ENCODE measurements around the gene KLRG1. TPM values are rescaled to one million over a fixed set of nuclear protein-coding genes. Genes with fewer than 3 reads are reported as not detected.

The KLRG1 gene
- total RNA-seq, 2 donors from 2014 or later: 3.0 to 5.9 TPM

GRCh38 chr12:8993827-8994226 is 4.5 kb downstream of the KLRG1 start:
- Histone ChIP-seq H3K27ac (no peak overlapping the region), H3K9me3 (no peaks in the 10 kb centered on the region), H3K4me1 (ENCODE audit: control insufficient read depth in 1 of 2, low read depth in 2 of 2) (no peaks in the 10 kb centered on the region), H3K27me3 (replicated peaks; ENCODE audit: insufficient read depth) (no peaks in the 10 kb centered on the region), H3K4me3 (no peak overlapping the region), H3K36me3 (no peaks in the 10 kb centered on the region)
- no peak for TF ChIP-seq CTCF (IDR thresholded peaks at IDR 0.05)
- ATAC-seq (ENCODE audit: insufficient number of reproducible peaks, low FRiP score, low read depth) (no peak), DNase-seq (ENCODE audit: low spot score) (no peak)

- Histone ChIP-seq H3K4me1 (ENCODE audit: control insufficient read depth in 1 of 2, low read depth in 2 of 2) (no peaks in the 10 kb centered on the region), H3K36me3 (no peaks in the 10 kb centered on the region), H3K4me3 (no peak overlapping the region), H3K27ac (no peak overlapping the region), H3K9me3 (no peaks in the 10 kb centered on the region), H3K27me3 (replicated peaks; ENCODE audit: insufficient read depth) (no peaks in the 10 kb centered on the region)
- TF ChIP-seq CTCF (IDR thresholded peaks at IDR 0.05): no peak
- DNase-seq (ENCODE audit: low spot score): no peak
- no peak for ATAC-seq (ENCODE audit: insufficient number of reproducible peaks, low FRiP score, low read depth)
Measured at GRCh38 chr12:8995021-8995775, 5.9 kb downstream of the KLRG1 start.

- DNase-seq (ENCODE audit: low spot score) (no peak), ATAC-seq (ENCODE audit: insufficient number of reproducible peaks, low FRiP score, low read depth) (no peak)
- H3K4me3 ChIP-seq: no peak overlapping the region
- no peak overlapping the region for H3K27ac ChIP-seq
- H3K36me3 ChIP-seq: no peaks in the 10 kb centered on the region
- TF ChIP-seq CTCF (IDR thresholded peaks at IDR 0.05): no peak
- H3K9me3 ChIP-seq: no peaks in the 10 kb centered on the region
- H3K4me1 ChIP-seq (ENCODE audit: control insufficient read depth in 1 of 2, low read depth in 2 of 2): no peaks in the 10 kb centered on the region
- no peaks in the 10 kb centered on the region for H3K27me3 ChIP-seq (replicated peaks; ENCODE audit: insufficient read depth)
Measured at GRCh38 chr12:8996682-8997405, 7.5 kb downstream of the KLRG1 start.

GRCh38 chr12:9001233-9001632 is 11.9 kb downstream of the KLRG1 start:
- no peak overlapping the region for H3K4me3 ChIP-seq
- no peak for TF ChIP-seq CTCF (IDR thresholded peaks at IDR 0.05)
- no peaks in the 10 kb centered on the region for H3K27me3 ChIP-seq (replicated peaks; ENCODE audit: insufficient read depth)
- H3K27ac ChIP-seq: no peak overlapping the region
- H3K4me1 ChIP-seq (ENCODE audit: control insufficient read depth in 1 of 2, low read depth in 2 of 2): no peaks in the 10 kb centered on the region
- ATAC-seq (ENCODE audit: insufficient number of reproducible peaks, low FRiP score, low read depth) (no peak), DNase-seq (ENCODE audit: low spot score) (no peak)
- H3K36me3 ChIP-seq: no peaks in the 10 kb centered on the region
- no peaks in the 10 kb centered on the region for H3K9me3 ChIP-seq

- Histone ChIP-seq H3K27me3 (replicated peaks; ENCODE audit: insufficient read depth) (no peaks in the 10 kb centered on the region), H3K36me3 (no peaks in the 10 kb centered on the region), H3K4me3 (no peak overlapping the region), H3K27ac (no peak overlapping the region), H3K9me3 (no peaks in the 10 kb centered on the region), H3K4me1 (ENCODE audit: control insufficient read depth in 1 of 2, low read depth in 2 of 2) (no peaks in the 10 kb centered on the region)
- no peak for ATAC-seq (ENCODE audit: insufficient number of reproducible peaks, low FRiP score, low read depth)
- TF ChIP-seq CTCF (IDR thresholded peaks at IDR 0.05): no peak
- DNase-seq (ENCODE audit: low spot score): no peak
Measured at GRCh38 chr12:9002335-9002734, 13.0 kb downstream of the KLRG1 start.
